Epithelial cell of esophagus (primary cell): ENCODE data around the gene LRRC66.

Experiments
- DNase-seq: peaks from one replicate; pipeline ENCODE4 v3.0.0; 2010; ENCODE audit warnings: low read depth
- H3K4me3 ChIP-seq: 2 replicates; pipeline ENCODE4 v1.5.1; 2011; ENCODE audit warnings: mild to moderate bottlenecking, low read length, control low read depth
- CTCF ChIP-seq: IDR thresholded peaks from 2 replicates; pipeline ENCODE4 v1.5.1; 2011; ENCODE audit warnings: low read depth, mild to moderate bottlenecking, low read length, control low read depth, inconsistent platforms; ENCODE audit not compliant: insufficient read depth; ENCODE audit errors: missing control alignments

Gene LRRC66

GRCh38 chr4:52019936-52020657, at the start of gene LRRC66:
Gene LRRC66 (minus strand): TSS chr4:52020363. CDS start chr4:52017613, 2,750 bp downstream.
- H3K4me3 ChIP-seq, result no peak within 1 kb of the TSS
- no peak for TF ChIP-seq CTCF
- DNase-seq, result peak; percentile 36

GRCh38 chr4:52069571-52069970, 49.4 kb upstream of the LRRC66 start:
- no peak for TF ChIP-seq CTCF
- DNase-seq, result no peak
- H3K4me3 ChIP-seq, result no peak overlapping the region

- no peak for TF ChIP-seq CTCF
- H3K4me3 ChIP-seq, result no peak overlapping the region
- DNase-seq, result peak; percentile 92
These were observed 39.2 kb upstream of the LRRC66 start for GRCh38 chr4:52059372-52059771.

- no peak for TF ChIP-seq CTCF
- no peak overlapping the region for H3K4me3 ChIP-seq
These were observed 38.1 kb upstream of the LRRC66 start for GRCh38 chr4:52058275-52058674.

GRCh38 chr4:52057196-52057595, 37.0 kb upstream of the LRRC66 start:
- TF ChIP-seq CTCF, result no peak
- DNase-seq, result peak; percentile 64
- no peak overlapping the region for H3K4me3 ChIP-seq

More at GRCh38 chr4:52058275-52058674, 38.1 kb upstream of the LRRC66 start:
- no peak for DNase-seq

- no peak overlapping the region for H3K4me3 ChIP-seq
- TF ChIP-seq CTCF, result no peak
- DNase-seq, result no peak
These were observed 34.1 kb upstream of the LRRC66 start for GRCh38 chr4:52054254-52054653.

GRCh38 chr4:52052475-52052780, 32.3 kb upstream of the LRRC66 start:
- no peak for TF ChIP-seq CTCF
- DNase-seq, result peak; percentile 47
- H3K4me3 ChIP-seq, result peak overlapping the region; percentile 93
